ENCODE measurements around the gene PDIA6.

The PDIA6 gene

GRCh38 chr2:10770956-10771750, 41.4 kb downstream of the PDIA6 start:
- no peak for TF ChIP-seq CTCF (IDR thresholded peaks at IDR 0.05)
- no peak overlapping the region for H3K27ac ChIP-seq
- H3K4me3 ChIP-seq = no peak overlapping the region
- no peak for DNase-seq (ENCODE audit: low spot score)

DNA sequence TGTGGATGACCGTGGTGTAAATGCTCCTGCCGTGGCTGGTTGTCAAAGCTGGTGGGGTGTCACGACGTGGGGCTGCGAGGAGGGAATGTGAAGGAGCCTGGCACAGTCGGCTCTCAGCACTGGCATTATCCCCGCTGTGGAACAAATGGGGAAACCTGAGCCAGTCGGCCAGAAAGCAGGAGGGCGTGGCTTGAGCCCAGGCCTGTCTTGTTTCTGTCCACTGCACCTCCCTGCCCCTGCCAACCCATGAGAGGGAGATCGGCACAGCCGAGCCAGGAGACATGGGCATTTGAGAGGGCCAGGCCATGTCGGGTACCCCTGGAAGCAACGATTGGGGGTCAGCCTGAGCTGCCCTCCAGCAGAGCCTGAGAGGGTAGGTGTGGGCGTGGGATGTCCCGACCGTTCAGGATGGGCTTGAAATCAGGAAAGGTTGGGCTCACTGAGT, 44.5 kb downstream of the PDIA6 start:
- no peak overlapping the region for H3K27ac ChIP-seq
- no peak overlapping the region for H3K4me3 ChIP-seq
- TF ChIP-seq CTCF (IDR thresholded peaks at IDR 0.05) = no peak
- DNase-seq (ENCODE audit: low spot score) = no peak

DNA sequence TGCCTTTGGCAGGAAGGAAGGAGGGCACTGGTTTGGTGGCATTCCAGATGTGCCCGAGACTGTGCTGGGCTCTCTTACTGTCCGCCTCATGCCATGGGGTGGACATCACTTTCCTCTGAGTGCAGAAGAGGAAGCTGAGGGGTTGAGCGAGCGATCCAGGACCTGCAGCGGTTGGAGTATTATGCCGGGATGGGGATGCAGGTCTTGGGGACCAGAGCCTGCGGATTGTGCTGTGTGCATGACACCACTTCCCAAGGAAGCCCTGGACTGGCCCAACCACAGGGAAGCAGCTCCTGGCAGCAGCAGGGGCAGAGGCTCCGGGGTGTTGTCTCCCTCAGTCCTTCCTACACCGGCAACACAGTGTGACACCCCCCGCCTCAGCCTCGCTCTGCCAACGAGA, 46.7 kb downstream of the PDIA6 start:
- no peak overlapping the region for H3K27ac ChIP-seq
- DNase-seq (ENCODE audit: low spot score) = no peak
- no peak for TF ChIP-seq CTCF (IDR thresholded peaks at IDR 0.05)
- H3K4me3 ChIP-seq = no peak overlapping the region

DNA sequence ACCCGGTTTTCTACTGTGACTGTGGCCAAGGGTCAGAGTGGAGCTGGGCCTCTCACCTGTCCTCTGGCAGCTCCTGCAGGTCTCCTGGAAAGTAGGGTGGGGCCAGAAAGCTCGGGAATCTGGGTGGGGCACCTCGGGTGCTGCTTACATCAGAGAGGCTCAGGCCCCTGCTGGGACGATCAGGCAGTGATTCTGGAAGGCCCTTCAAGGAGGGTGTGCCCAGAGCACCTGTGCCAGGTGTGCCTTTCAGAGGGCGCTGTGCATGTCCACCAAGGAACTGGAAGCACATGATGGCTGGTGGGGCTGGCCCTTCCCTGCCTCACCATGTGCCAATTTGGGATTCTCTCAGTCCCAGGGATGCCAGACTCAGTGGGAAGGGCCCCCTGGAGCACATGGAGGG, 47.1 kb downstream of the PDIA6 start:
- TF ChIP-seq CTCF (IDR thresholded peaks at IDR 0.05) = no peak
- DNase-seq (ENCODE audit: low spot score) = no peak
- Histone ChIP-seq H3K27ac (no peak overlapping the region), H3K4me3 (no peak overlapping the region)

- DNase-seq (ENCODE audit: low spot score) = no peak
- no peak for TF ChIP-seq CTCF (IDR thresholded peaks at IDR 0.05)
- Histone ChIP-seq H3K4me3 (no peak overlapping the region), H3K27ac (no peak overlapping the region)
Measured at GRCh38 chr2:10764896-10765295, 47.7 kb downstream of the PDIA6 start.

DNA sequence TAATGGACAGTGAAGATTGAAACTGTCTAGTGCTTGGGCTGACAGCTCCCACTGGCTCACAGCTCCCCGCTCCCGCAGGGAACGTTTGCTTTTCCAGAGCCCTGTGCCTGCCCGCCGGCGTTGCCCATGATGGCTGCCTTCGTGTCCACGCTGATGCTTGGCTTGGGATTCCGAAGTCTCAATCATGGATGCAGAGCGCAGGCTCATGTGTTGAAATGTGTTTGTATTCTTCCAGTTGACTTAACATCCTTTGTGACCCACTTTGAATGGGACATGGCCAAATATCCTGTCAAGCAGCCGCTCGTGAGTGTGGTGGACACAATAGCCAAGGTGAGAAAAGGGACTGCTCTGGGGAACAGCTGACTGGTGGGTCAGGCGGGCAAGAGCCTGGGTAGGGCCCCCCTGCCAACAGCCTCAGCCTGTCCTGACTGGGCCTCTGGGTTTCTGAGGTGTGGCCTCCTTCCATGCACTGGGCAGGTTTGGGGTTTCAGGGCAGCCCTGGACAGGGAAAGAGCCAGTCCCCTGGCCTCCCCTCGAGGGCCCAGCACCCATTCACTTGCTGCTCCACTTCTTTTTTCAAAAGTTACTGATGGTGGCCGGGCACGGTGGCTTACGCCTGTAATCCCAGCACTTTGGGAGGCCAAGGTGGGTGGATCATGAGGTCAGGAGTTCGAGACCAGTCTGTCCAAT, 48.3 kb downstream of the PDIA6 start:
- no peak for DNase-seq (ENCODE audit: low spot score)

More for the DNA sequence above, 48.3 kb downstream of the PDIA6 start:
- no peak overlapping the region for H3K27ac ChIP-seq
- no peak for TF ChIP-seq CTCF (IDR thresholded peaks at IDR 0.05)
- H3K4me3 ChIP-seq = no peak overlapping the region

Measured in coronary artery (tissue), 2 donors.